Astrocyte (in vitro differentiated cells and primary cell): ENCODE results near the gene CDK5RAP2. TPM values are rescaled to one million over a fixed set of nuclear protein-coding genes. Genes with fewer than 3 reads are reported as not detected.

Experiments used
- DNase-seq: peaks from one replicate; pipeline ENCODE4 v3.0.0-alpha.2; 2010; ENCODE audit warnings: low read depth
- FAIRE-seq: peaks from 2 replicates; lab custom pipeline; 2011; peaks lifted over from hg19 to GRCh38; lab: Jason Lieb, UNC
- H2AFZ ChIP-seq: 2 replicates; pipeline ENCODE4 v1.6.0; 2012; ENCODE audit warnings: low read depth, low read length, inconsistent platforms
- H3K27ac ChIP-seq: 2 replicates; pipeline ENCODE4 v1.5.1; 2011; ENCODE audit warnings: low read depth, low read length, inconsistent platforms
- H3K27me3 ChIP-seq: 2 replicates; pipeline ENCODE4 v1.6.0; 2011; ENCODE audit warnings: low read length, inconsistent platforms; ENCODE audit not compliant: insufficient read depth
- H3K36me3 ChIP-seq: 2 replicates; pipeline ENCODE4 v1.5.1; 2011; ENCODE audit warnings: low read length, inconsistent platforms; ENCODE audit not compliant: insufficient read depth
- H3K4me1 ChIP-seq: 2 replicates; pipeline ENCODE4 v1.5.1; 2011; ENCODE audit warnings: low read length, inconsistent platforms; ENCODE audit not compliant: insufficient read depth
- H3K4me2 ChIP-seq: 2 replicates; pipeline ENCODE4 v1.6.0; 2012; ENCODE audit warnings: low read length, inconsistent platforms
- H3K4me3 ChIP-seq: 2 replicates; pipeline ENCODE4 v1.5.1; 2011; ENCODE audit warnings: low read depth, mild to moderate bottlenecking, low read length, inconsistent platforms; ENCODE audit not compliant: insufficient read depth
- H3K79me2 ChIP-seq: 2 replicates; pipeline ENCODE4 v1.6.0; 2012; ENCODE audit warnings: mild to moderate bottlenecking, low read length, inconsistent platforms; ENCODE audit not compliant: insufficient read depth
- H3K9ac ChIP-seq: 2 replicates; pipeline ENCODE4 v1.6.0; 2012; ENCODE audit warnings: mild to moderate bottlenecking, low read length, inconsistent platforms
- H3K9me3 ChIP-seq: 2 replicates; pipeline ENCODE4 v1.5.1; 2012; ENCODE audit warnings: low read depth, mild to moderate bottlenecking, low read length, inconsistent platforms; ENCODE audit not compliant: insufficient read depth
- H4K20me1 ChIP-seq: 2 replicates; pipeline ENCODE4 v1.6.0; 2012; ENCODE audit warnings: low read length, inconsistent platforms; ENCODE audit not compliant: insufficient read depth
- H3K27ac Mint-ChIP-seq: one replicate; pipeline ENCODE4 v1.8.0; 2021; ENCODE audit warnings: mild to moderate bottlenecking, mixed read lengths; ENCODE audit not compliant: unreplicated experiment
- H3K27me3 Mint-ChIP-seq: one replicate; pipeline ENCODE4 v1.8.0; 2021; ENCODE audit warnings: low read depth, mixed read lengths; ENCODE audit not compliant: unreplicated experiment
- H3K36me3 Mint-ChIP-seq: one replicate; pipeline ENCODE4 v1.8.0; 2021; ENCODE audit warnings: low read depth, mixed read lengths; ENCODE audit not compliant: unreplicated experiment
- H3K4me1 Mint-ChIP-seq: one replicate; pipeline ENCODE4 v1.8.0; 2021; ENCODE audit warnings: low read depth, mixed read lengths; ENCODE audit not compliant: unreplicated experiment
- H3K4me3 Mint-ChIP-seq: one replicate; pipeline ENCODE4 v1.8.0; 2021; ENCODE audit warnings: mild to moderate bottlenecking, moderate library complexity, mixed read lengths; ENCODE audit not compliant: unreplicated experiment
- H3K9me3 Mint-ChIP-seq: one replicate; pipeline ENCODE4 v1.8.0; 2021; ENCODE audit warnings: mild to moderate bottlenecking, mixed read lengths; ENCODE audit not compliant: unreplicated experiment
- CTCF ChIP-seq: IDR thresholded peaks from 2 replicates; pipeline ENCODE4 v1.5.1; 2011; ENCODE audit warnings: low read depth, mild to moderate bottlenecking, inconsistent platforms, low read length, moderate library complexity; ENCODE audit not compliant: insufficient read depth
- EZH2 ChIP-seq: IDR thresholded peaks from 2 replicates; pipeline ENCODE4 v1.6.1; 2012; ENCODE audit warnings: mild to moderate bottlenecking, low read length, inconsistent platforms; ENCODE audit not compliant: insufficient read depth
- total RNA-seq: library from RNA; stranded (reverse); gene quantifications from 2 replicates; pipeline ENCODE4 v1.2.1, GENCODE V29; 2021

CDK5RAP2 gene
- total RNA-seq, 1 donor from 2014 or later, result 36.3 TPM

- H3K9me3 Mint-ChIP-seq, result peaks cover 19% of the 10 kb centered on the region
- H3K4me3 Mint-ChIP-seq, result no peak overlapping the region
- peaks cover 5% of the 10 kb centered on the region for H3K36me3 Mint-ChIP-seq
- no peak overlapping the region for H3K4me2 ChIP-seq
- H3K9ac ChIP-seq, result no peak overlapping the region
- no peak for DNase-seq
- no peaks in the 10 kb centered on the region for H3K27me3 Mint-ChIP-seq
- H3K4me1 Mint-ChIP-seq, result no peaks in the 10 kb centered on the region
- no peaks in the 10 kb centered on the region for H3K9me3 ChIP-seq
- no peak overlapping the region for H3K4me3 ChIP-seq
- no peaks in the 10 kb centered on the region for H3K79me2 ChIP-seq
- H3K27me3 ChIP-seq, result no peaks in the 10 kb centered on the region
- H2AFZ ChIP-seq, result no peak overlapping the region
- no peaks in the 10 kb centered on the region for H3K36me3 ChIP-seq
- no peak overlapping the region for H3K27ac ChIP-seq
- TF ChIP-seq CTCF (no peak), EZH2 (no peak)
- FAIRE-seq, result no peak
- no peak overlapping the region for H3K27ac Mint-ChIP-seq
- H4K20me1 ChIP-seq, result no peaks in the 10 kb centered on the region
- H3K4me1 ChIP-seq, result peaks cover 18% of the 10 kb centered on the region
Measured at GRCh38 chr9:120381839-120382238, 198.1 kb downstream of the CDK5RAP2 start.

GRCh38 chr9:120379611-120380010 is 200.4 kb downstream of the CDK5RAP2 start:
- Mint-ChIP-seq H3K4me1 (no peaks in the 10 kb centered on the region), H3K4me3 (no peak overlapping the region), H3K36me3 (peaks cover 3% of the 10 kb centered on the region), H3K27me3 (no peaks in the 10 kb centered on the region), H3K27ac (no peak overlapping the region), H3K9me3 (peaks cover 19% of the 10 kb centered on the region)
- Histone ChIP-seq H4K20me1 (no peaks in the 10 kb centered on the region), H3K9me3 (no peaks in the 10 kb centered on the region), H3K4me1 (peaks cover 8% of the 10 kb centered on the region), H3K4me2 (no peak overlapping the region), H2AFZ (no peak overlapping the region), H3K27ac (no peak overlapping the region), H3K79me2 (no peaks in the 10 kb centered on the region), H3K36me3 (no peaks in the 10 kb centered on the region), H3K9ac (no peak overlapping the region), H3K4me3 (no peak overlapping the region), H3K27me3 (no peaks in the 10 kb centered on the region)
- FAIRE-seq (no peak), DNase-seq (no peak)
- TF ChIP-seq CTCF (no peak), EZH2 (no peak)

- FAIRE-seq (no peak), DNase-seq (no peak)
- H3K9me3 Mint-ChIP-seq, result peaks cover 23% of the 10 kb centered on the region
- Histone ChIP-seq H3K4me3 (no peak overlapping the region), H3K9me3 (no peaks in the 10 kb centered on the region), H3K27me3 (no peaks in the 10 kb centered on the region), H3K9ac (no peak overlapping the region), H2AFZ (no peak overlapping the region), H3K27ac (no peak overlapping the region), H3K36me3 (no peaks in the 10 kb centered on the region), H4K20me1 (no peaks in the 10 kb centered on the region), H3K79me2 (no peaks in the 10 kb centered on the region), H3K4me2 (no peak overlapping the region), H3K4me1 (no peaks in the 10 kb centered on the region)
- no peak overlapping the region for H3K4me3 Mint-ChIP-seq
- H3K27ac Mint-ChIP-seq, result no peak overlapping the region
- peaks cover 3% of the 10 kb centered on the region for H3K36me3 Mint-ChIP-seq
- peaks cover 2% of the 10 kb centered on the region for H3K27me3 Mint-ChIP-seq
- no peaks in the 10 kb centered on the region for H3K4me1 Mint-ChIP-seq
- TF ChIP-seq EZH2, result no peak
- no peak for TF ChIP-seq CTCF
Measured at GRCh38 chr9:120378680-120379079, 201.3 kb downstream of the CDK5RAP2 start.
